GM23338 (cell line): ENCODE data around the gene ATG2B.

Experiments used
- CREB1 ChIP-seq: fragments of 250-450 bp; sonication (Bioruptor Pico); IDR thresholded peaks from 2 replicates; pipeline ENCODE4 v1.5.0; 2020; ENCODE audit warnings: low read depth, mild to moderate bottlenecking, moderate library complexity
- CTCF ChIP-seq, 2 experiments: fragments of 200-600 bp in 1 of 2; sonication (generic) in 1 of 2; conservative IDR thresholded peaks; 2 replicates each; pipeline versions ENCODE4 v1.5.1 to v1.6.1; 2016 to 2017; ENCODE audit warnings: antibody characterized with exemption in 2 of 2, low read depth in 2 of 2, mild to moderate bottlenecking in 2 of 2, moderate library complexity in 1 of 2
- EZH2 ChIP-seq: fragments of 200-600 bp; sonication (generic); IDR thresholded peaks from one replicate; pipeline ENCODE4 v1.8.0; 2017; ENCODE audit warnings: antibody characterized with exemption, mild to moderate bottlenecking, low read depth; ENCODE audit not compliant: unreplicated experiment
- EZH2phosphoT487 ChIP-seq: fragments of 200-600 bp; sonication (generic); IDR thresholded peaks from one replicate; pipeline ENCODE4 v1.8.1; 2018; ENCODE audit warnings: antibody characterized with exemption; ENCODE audit not compliant: unreplicated experiment
- POLR2AphosphoS5 ChIP-seq: IDR thresholded peaks from 2 replicates; pipeline ENCODE4 v1.6.1; 2016; ENCODE audit warnings: antibody characterized with exemption, low read depth
- REST ChIP-seq: IDR thresholded peaks from one replicate; pipeline ENCODE4 v1.6.1; 2018; ENCODE audit warnings: antibody characterized with exemption; ENCODE audit not compliant: unreplicated experiment
- ZNF462 ChIP-seq: fragments of 250-450 bp; sonication (Bioruptor Pico); IDR thresholded peaks from 2 replicates; pipeline ENCODE4 v1.5.0; 2020; ENCODE audit warnings: mild to moderate bottlenecking, moderate library complexity

GRCh38 chr14:96245710-96246538, 117.2 kb downstream of the ATG2B start:
- TF ChIP-seq CTCF (conservative IDR thresholded peaks at IDR 0.05; ENCODE audit: low read depth in 2 of 2), result no peak
- no peak for TF ChIP-seq EZH2phosphoT487
- no peak for TF ChIP-seq POLR2AphosphoS5
- TF ChIP-seq EZH2, result no peak
- TF ChIP-seq REST, result no peak
- no peak for TF ChIP-seq CREB1
- no peak for TF ChIP-seq ZNF462 (CRISPR knock-in tag)
